Skin of body (tissue), 2 donors: ENCODE measurements around the gene SSBP2. TPM values are rescaled to one million over a fixed set of nuclear protein-coding genes. Genes with fewer than 3 reads are reported as not detected.
"Not testable (repeated sequence)": the region's sequence is repeated elsewhere in the genome, so short reads cannot be mapped to it uniquely, and the experiment has no call there.

Experiments used
- DNase-seq: peaks from one replicate; lab custom pipeline; 2025; lab: John Stamatoyannopoulos, UW
- total RNA-seq: library from RNA; depleted of rRNA; stranded (reverse); fragments of >200 nt; gene quantifications from one replicate; pipeline ENCODE4 v1.2.3, GENCODE V29; 2014

SSBP2 gene
- total RNA-seq, 1 donor from 2014 or later: 57.7 TPM

- DNase-seq: no peak
Observed at GRCh38 chr5:81533629-81534405, 217.1 kb downstream of the SSBP2 start.

- no peak for DNase-seq
Observed at GRCh38 chr5:81530919-81531318, 220.0 kb downstream of the SSBP2 start.

DNA sequence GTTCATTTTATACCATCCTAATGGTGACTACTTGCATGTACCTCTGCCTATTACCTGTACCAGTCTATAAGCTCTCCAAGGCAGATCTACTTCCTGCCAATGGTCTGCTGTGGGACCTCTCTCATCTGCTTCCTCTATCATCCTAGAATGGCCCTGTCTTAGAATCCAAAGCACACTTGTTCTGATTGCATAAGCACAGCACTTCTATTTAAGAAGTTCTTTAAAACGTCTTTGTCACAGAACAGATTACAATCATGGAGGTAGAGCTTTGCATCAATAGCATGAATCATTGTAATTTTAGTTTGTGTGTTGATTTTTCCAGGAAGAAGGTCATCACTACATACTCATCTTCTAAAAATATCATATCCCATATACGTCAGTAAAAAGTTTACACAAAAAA is 225.2 kb downstream of the SSBP2 start:
- DNase-seq: no peak

DNA sequence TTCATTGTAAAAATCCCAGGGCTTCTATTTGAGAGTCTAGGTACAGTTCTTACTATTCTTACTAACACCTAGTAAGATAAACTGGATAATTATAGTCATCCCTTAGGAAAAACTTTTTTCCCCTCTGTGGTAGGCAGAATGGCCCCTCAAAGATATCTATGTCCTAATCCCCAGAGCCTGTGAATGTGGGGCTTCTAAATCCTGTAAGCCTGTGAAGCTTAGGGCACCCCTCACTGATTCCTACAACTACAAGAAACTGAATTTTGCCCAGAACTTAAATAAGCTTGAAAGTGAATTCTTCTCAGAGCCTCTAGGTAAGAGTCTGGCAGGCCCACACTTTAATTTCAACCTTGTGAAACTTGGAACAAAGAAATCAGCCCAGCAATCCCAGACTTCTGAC is 226.9 kb downstream of the SSBP2 start:
- DNase-seq: no peak

GRCh38 chr5:81522571-81522970 is 228.3 kb downstream of the SSBP2 start:
- DNase-seq: no peak

GRCh38 chr5:81520769-81521168 is 230.1 kb downstream of the SSBP2 start:
- no peak for DNase-seq

- DNase-seq: no peak
Observed at GRCh38 chr5:81519217-81519905, 231.5 kb downstream of the SSBP2 start.

- DNase-seq: no peak
Observed at GRCh38 chr5:81517462-81517861, 233.4 kb downstream of the SSBP2 start.

DNA sequence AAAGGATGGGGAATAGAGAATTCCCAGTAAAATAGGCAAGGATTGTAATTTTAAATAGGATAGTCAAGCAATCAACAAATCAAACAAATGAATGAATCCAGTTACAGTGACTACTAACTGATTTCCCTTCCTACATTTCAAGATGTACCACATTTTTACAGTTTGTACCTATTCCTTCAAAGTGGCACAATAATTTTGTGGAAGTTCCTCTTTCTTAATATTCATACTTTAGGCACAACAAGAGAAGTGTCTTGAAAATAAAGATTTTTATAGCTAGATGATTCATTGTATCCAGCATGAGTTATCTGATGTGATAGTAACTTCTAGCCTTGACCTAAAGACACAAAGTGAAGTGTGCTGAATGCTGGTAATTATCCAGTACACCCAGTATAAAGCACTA is 234.8 kb downstream of the SSBP2 start:
- DNase-seq: no peak

GRCh38 chr5:81513982-81514381 is 236.9 kb downstream of the SSBP2 start:
- DNase-seq: no peak

DNA sequence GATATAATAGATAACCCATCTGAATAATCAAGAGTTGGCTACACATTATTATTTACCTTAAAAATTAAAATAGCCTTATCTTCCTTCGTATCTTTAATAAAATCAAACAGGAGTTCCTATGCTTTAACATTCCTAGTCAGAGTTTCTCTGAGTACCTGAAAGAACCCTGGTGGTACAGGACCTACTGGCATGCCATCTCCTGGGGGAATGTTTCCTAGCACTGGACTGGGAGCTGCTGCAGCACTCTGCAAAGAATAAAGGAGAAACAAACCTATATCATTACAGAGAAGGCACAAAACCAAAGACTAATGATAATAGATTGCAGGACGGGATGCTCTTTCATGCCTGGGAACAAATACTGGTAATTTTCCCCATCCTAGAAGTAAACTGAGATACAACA is 237.4 kb downstream of the SSBP2 start:
- DNase-seq: no peak

- DNase-seq: peak; percentile 87
Observed at GRCh38 chr5:81506900-81507588, 243.9 kb downstream of the SSBP2 start.

DNA sequence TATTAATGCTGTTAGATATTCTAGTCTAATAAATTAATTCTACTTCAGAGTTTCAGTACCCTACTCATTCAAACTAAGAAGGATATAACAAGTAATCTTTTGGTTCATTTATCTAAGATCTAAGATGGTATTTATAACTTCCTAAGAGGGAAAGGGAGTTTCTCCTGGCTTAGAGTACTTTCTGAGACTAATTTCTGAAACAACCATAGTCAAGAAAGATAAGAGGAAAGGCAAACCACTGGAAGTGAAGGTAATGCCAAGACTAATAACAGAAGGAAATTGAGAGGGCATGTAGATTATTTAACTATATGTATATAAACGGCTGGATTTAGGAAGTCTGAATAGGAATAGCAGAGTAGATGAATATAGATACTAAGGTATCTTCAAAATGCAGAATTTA is 244.5 kb downstream of the SSBP2 start:
- DNase-seq: no peak

GRCh38 chr5:81505672-81506071 is 245.2 kb downstream of the SSBP2 start:
- no peak for DNase-seq

- DNase-seq: not testable (repeated sequence)
Observed at GRCh38 chr5:81503602-81504001, 247.3 kb downstream of the SSBP2 start.

- DNase-seq: no peak
Observed at GRCh38 chr5:81495286-81495685, 255.6 kb downstream of the SSBP2 start.

- no peak for DNase-seq
Observed at GRCh38 chr5:81488862-81489261, 262.0 kb downstream of the SSBP2 start.

GRCh38 chr5:81486711-81487110 is 264.2 kb downstream of the SSBP2 start:
- DNase-seq: no peak

- no peak for DNase-seq
Observed at GRCh38 chr5:81482595-81482994, 268.3 kb downstream of the SSBP2 start.

GRCh38 chr5:81473395-81473794 is 277.5 kb downstream of the SSBP2 start:
- DNase-seq: not testable (repeated sequence)

DNA sequence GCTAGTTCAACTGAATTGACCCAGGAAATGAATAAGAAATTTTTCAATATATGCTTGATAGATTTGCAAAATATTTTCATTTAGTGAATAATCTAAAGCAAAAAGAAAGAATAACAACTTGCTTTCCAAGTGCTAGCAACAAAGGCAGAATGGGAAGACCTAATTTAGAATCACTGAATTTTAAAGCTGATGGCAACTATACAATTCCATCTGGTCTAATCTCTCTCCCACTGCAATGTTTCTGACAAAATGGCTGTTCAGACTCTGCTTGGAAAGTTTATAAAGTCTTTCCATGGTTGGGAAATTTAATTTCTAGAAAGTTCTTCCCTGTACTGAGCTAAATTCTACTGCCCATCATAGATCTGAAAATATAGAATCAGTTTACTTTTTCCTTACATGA is 281.2 kb downstream of the SSBP2 start:
- DNase-seq: no peak

GRCh38 chr5:81450940-81451339 is 300.0 kb downstream of the SSBP2 start:
- DNase-seq: no peak
